Measurements from ENCODE around the gene TMEM62.

DNA sequence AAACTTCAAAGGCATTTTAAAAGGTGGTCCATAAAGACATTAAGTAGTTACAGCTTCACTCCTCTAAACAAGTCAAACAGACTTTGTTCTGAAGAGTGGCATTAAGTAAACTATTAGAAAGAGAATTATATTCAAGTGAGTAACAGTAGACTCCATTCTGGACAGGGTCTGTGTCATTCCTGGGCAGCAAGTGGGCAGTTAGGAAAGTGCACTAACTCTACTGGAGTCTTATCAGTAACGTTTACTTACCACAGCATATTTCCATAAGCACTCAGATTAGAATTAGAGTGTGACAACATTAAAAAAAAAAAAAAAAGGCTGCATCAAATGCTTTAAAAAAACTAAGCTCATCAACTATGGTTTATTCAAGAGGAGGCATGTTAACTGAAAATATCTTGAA, 38.1 kb upstream of the TMEM62 start:
- TF ChIP-seq, protein P1, sequence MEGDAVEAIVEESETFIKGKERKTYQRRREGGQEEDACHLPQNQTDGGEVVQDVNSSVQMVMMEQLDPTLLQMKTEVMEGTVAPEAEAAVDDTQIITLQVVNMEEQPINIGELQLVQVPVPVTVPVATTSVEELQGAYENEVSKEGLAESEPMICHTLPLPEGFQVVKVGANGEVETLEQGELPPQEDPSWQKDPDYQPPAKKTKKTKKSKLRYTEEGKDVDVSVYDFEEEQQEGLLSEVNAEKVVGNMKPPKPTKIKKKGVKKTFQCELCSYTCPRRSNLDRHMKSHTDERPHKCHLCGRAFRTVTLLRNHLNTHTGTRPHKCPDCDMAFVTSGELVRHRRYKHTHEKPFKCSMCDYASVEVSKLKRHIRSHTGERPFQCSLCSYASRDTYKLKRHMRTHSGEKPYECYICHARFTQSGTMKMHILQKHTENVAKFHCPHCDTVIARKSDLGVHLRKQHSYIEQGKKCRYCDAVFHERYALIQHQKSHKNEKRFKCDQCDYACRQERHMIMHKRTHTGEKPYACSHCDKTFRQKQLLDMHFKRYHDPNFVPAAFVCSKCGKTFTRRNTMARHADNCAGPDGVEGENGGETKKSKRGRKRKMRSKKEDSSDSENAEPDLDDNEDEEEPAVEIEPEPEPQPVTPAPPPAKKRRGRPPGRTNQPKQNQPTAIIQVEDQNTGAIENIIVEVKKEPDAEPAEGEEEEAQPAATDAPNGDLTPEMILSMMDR (IDR thresholded peaks at IDR 0.05): no peak
- TF ChIP-seq POLR2AphosphoS5 (IDR thresholded peaks at IDR 0.05) (no peak), POLR2A (IDR thresholded peaks at IDR 0.05; ENCODE audit: low read depth) (no peak), EP300 (IDR thresholded peaks at IDR 0.05) (no peak)

Measured in esophagus muscularis mucosa (tissue), 4 donors.